ENCODE data around the gene SYT1.

DNA sequence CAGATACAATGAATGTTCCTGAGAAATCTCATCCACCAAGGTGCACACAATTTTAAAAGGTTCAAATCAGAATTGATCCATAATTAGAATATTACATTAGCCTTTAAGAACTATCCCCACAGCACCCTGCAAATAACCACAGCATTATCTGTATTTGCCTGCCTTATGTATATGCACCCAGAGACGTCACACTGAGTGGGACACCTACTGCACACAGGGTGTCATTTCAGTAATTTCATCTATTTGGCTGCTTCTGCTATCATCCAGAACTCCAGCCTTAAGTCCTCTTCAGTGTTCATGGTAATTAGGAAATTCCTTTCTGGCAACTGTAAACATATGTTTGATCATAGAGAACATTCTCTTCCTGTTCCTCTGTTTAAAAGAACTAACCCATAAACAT is 298.4 kb downstream of the SYT1 start:
- TF ChIP-seq, protein P1, sequence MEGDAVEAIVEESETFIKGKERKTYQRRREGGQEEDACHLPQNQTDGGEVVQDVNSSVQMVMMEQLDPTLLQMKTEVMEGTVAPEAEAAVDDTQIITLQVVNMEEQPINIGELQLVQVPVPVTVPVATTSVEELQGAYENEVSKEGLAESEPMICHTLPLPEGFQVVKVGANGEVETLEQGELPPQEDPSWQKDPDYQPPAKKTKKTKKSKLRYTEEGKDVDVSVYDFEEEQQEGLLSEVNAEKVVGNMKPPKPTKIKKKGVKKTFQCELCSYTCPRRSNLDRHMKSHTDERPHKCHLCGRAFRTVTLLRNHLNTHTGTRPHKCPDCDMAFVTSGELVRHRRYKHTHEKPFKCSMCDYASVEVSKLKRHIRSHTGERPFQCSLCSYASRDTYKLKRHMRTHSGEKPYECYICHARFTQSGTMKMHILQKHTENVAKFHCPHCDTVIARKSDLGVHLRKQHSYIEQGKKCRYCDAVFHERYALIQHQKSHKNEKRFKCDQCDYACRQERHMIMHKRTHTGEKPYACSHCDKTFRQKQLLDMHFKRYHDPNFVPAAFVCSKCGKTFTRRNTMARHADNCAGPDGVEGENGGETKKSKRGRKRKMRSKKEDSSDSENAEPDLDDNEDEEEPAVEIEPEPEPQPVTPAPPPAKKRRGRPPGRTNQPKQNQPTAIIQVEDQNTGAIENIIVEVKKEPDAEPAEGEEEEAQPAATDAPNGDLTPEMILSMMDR (IDR thresholded peaks at IDR 0.05), result no peak
- no peak for TF ChIP-seq POLR2A (IDR thresholded peaks at IDR 0.05)
